Spleen (tissue), 7 donors: ENCODE data around the gene TTLL6.

Source experiments
- CTCF ChIP-seq, 11 experiments: fragments of 200-600 bp in 7 of 11; fragments of 450-650 bp in 4 of 11; sonication (generic) in 4 of 11; IDR thresholded peaks in 8 of 11; conservative IDR thresholded peaks in 3 of 11; 1 replicate in 7 of 11; 2 replicates in 4 of 11; pipeline versions ENCODE4 v1.4.0 to v1.8.0; 2016 to 2021; ENCODE audit warnings: antibody characterized with exemption in 11 of 11, inconsistent platforms in 4 of 11, mild to moderate bottlenecking in 1 of 11
- POLR2A ChIP-seq, 3 donors: fragments of 450-650 bp; IDR thresholded peaks; one replicate each; pipeline ENCODE4 v1.5.1; 2017; ENCODE audit warnings: antibody characterized with exemption in 3 of 3, mild to moderate bottlenecking in 1 of 3
- POLR2AphosphoS5 ChIP-seq, 3 donors: sonication (generic); formaldehyde crosslinking; IDR thresholded peaks; one replicate each; pipeline ENCODE4 v1.5.1; 2017; ENCODE audit warnings: antibody characterized with exemption in 3 of 3
- donor health status: DM: no; HTN: no; CAD: no; lungs with moderate emphysema.
- donor health status: DM: no; HTN: no; CAD: no.
- donor health status: DM: no; HTN: no; CAD: no.

GRCh38 chr17:48729335-48730239 lies 87.4 kb downstream of the TTLL6 start:
- no peak for TF ChIP-seq CTCF (IDR thresholded peaks at IDR 0.05 in 8 of 11, conservative IDR thresholded peaks at IDR 0.05 in 3 of 11)
- no peak for TF ChIP-seq POLR2A (IDR thresholded peaks at IDR 0.05)
- TF ChIP-seq POLR2AphosphoS5 (IDR thresholded peaks at IDR 0.05) = no peak
